K562 (cell line): Measurements from ENCODE around the gene ACOT4. TPM values are rescaled to one million over a fixed set of nuclear protein-coding genes. Genes with fewer than 3 reads are reported as not detected.

ENCODE experiments used
- ARNT ChIP-seq, 2 experiments: fragments of 450-650 bp; IDR thresholded peaks; 2 replicates each; pipeline ENCODE4 v1.6.1; 2016; ENCODE audit warnings: mild to moderate bottlenecking in 1 of 2
- CSDE1 ChIP-seq, 2 experiments: fragments of 450-650 bp; IDR thresholded peaks; 2 replicates each; pipeline ENCODE4 v1.6.1; 2016; ENCODE audit warnings: mild to moderate bottlenecking in 1 of 2
- DIDO1 ChIP-seq: fragments of 450-650 bp; IDR thresholded peaks from 2 replicates; pipeline ENCODE4 v1.6.1; 2016; ENCODE audit warnings: low read depth, missing biosample characterization, missing genetic modification characterization
- DPF2 ChIP-seq: fragments of 450-650 bp; IDR thresholded peaks from 2 replicates; pipeline ENCODE4 v1.6.1; 2016
- E2F1 ChIP-seq: sonication (generic); formaldehyde crosslinking; IDR thresholded peaks from 2 replicates; pipeline ENCODE4 v1.8.1; 2023; ENCODE audit warnings: mild to moderate bottlenecking, missing genetic modification reagents, moderate library complexity
- EP400 ChIP-seq: fragments of 450-650 bp; IDR thresholded peaks from 2 replicates; pipeline ENCODE4 v1.6.1; 2017; ENCODE audit warnings: antibody characterized with exemption, mild to moderate bottlenecking, moderate library complexity
- GTF2E2 ChIP-seq: fragments of 200-800 bp; sonication (Bioruptor generic); IDR thresholded peaks from 2 replicates; pipeline ENCODE4 v1.6.1; 2016; ENCODE audit warnings: missing genetic modification characterization, missing compliant biosample characterization
- HNRNPUL1 ChIP-seq: fragments of 200-400 bp; formaldehyde crosslinking; IDR thresholded peaks from 2 replicates; pipeline ENCODE4 v1.6.1; 2017; ENCODE audit warnings: low read length
- ID3 ChIP-seq, 2 experiments: fragments of 250-450 bp in 1 of 2; fragments of 450-650 bp in 1 of 2; sonication (Bioruptor Pico) in 1 of 2; IDR thresholded peaks; 2 replicates each; pipeline versions ENCODE4 v1.6.1 to v1.8.0; 2016 to 2021; ENCODE audit warnings: mild to moderate bottlenecking in 2 of 2, moderate library complexity in 2 of 2, missing compliant biosample characterization in 1 of 2, missing genetic modification characterization in 1 of 2
- NR3C1 ChIP-seq: sonication (generic); formaldehyde crosslinking; IDR thresholded peaks from 2 replicates; pipeline ENCODE4 v1.8.1; 2022; ENCODE audit warnings: missing genetic modification reagents
- OTX1 ChIP-seq: fragments of 450-650 bp; formaldehyde crosslinking; IDR thresholded peaks from 2 replicates; pipeline ENCODE4 v1.4.0; 2022; ENCODE audit warnings: mild to moderate bottlenecking
- POLR2G ChIP-seq: fragments of 200-400 bp; formaldehyde crosslinking; IDR thresholded peaks from 2 replicates; pipeline ENCODE4 v1.6.1; 2017; ENCODE audit warnings: low read depth, mild to moderate bottlenecking, antibody characterized with exemption, low read length, moderate library complexity
- RBFOX2 ChIP-seq: fragments of 200-400 bp; formaldehyde crosslinking; IDR thresholded peaks from 2 replicates; pipeline ENCODE4 v1.6.1; 2017; ENCODE audit warnings: low read depth, mild to moderate bottlenecking, low read length, moderate library complexity
- SIN3A ChIP-seq, 2 experiments: fragments of 150-350 bp in 1 of 2; IDR thresholded peaks; 2 replicates each; pipeline ENCODE4 v1.6.1; 2011 to 2016; ENCODE audit warnings: borderline replicate concordance in 2 of 2, low read depth in 2 of 2, low read length in 2 of 2, mild to moderate bottlenecking in 2 of 2, moderate library complexity in 2 of 2; ENCODE audit not compliant: control insufficient read depth in 1 of 2
- SNRNP70 ChIP-seq: fragments of 200-400 bp; formaldehyde crosslinking; optimal IDR thresholded peaks from 2 replicates; pipeline ENCODE3; 2017; ENCODE audit warnings: low read depth, low read length
- SP1 ChIP-seq: sonication (generic); formaldehyde crosslinking; IDR thresholded peaks from 2 replicates; pipeline ENCODE4 v1.8.1; 2022; ENCODE audit warnings: mild to moderate bottlenecking, missing genetic modification reagents
- STAG1 ChIP-seq: sonication (generic); formaldehyde crosslinking; IDR thresholded peaks from 2 replicates; pipeline ENCODE4 v1.5.0; 2020; ENCODE audit warnings: missing genetic modification reagents, borderline replicate concordance
- TEAD1 ChIP-seq, 2 experiments: fragments of 450-650 bp in 1 of 2; sonication (generic) in 1 of 2; formaldehyde crosslinking; IDR thresholded peaks; 2 replicates each; pipeline versions ENCODE4 v1.4.0 to v1.8.0; 2020 to 2022; ENCODE audit warnings: mild to moderate bottlenecking in 2 of 2, missing genetic modification reagents in 1 of 2
- TRIM28 ChIP-seq: fragments of 450-650 bp; IDR thresholded peaks from 2 replicates; pipeline ENCODE4 v1.6.1; 2017
- ZBTB2 ChIP-seq: fragments of 450-650 bp; IDR thresholded peaks from 2 replicates; pipeline ENCODE4 v1.6.1; 2016; ENCODE audit warnings: antibody characterized with exemption
- ZNF395 ChIP-seq: fragments of 200-800 bp; sonication (Bioruptor generic); IDR thresholded peaks from 2 replicates; pipeline ENCODE4 v1.6.1; 2017; ENCODE audit warnings: missing genetic modification characterization, missing compliant biosample characterization
- polyA plus RNA-seq, 8 experiments: library from polyadenylated mRNA; depleted of rRNA in 4 of 8; stranded (reverse) in 5 of 8; unstranded in 3 of 8; fragments of >200 nt; fragmentation: Nextera tagmentation in 2 of 8; fragmentation: Illumina TruSeq in 1 of 8; extraction: Ambion mirVana in 2 of 8; extraction: Trizol in 1 of 8; gene quantifications; 2 replicates each; pipeline versions ENCODE4 v1.2.1 to v1.2.3, GENCODE V29; 2011 to 2014; ENCODE audit warnings: inconsistent platforms in 1 of 8, missing spikeins in 1 of 8
- total RNA-seq, 7 experiments: library from RNA; depleted of rRNA in 6 of 7; stranded (reverse); fragments of >200 nt in 6 of 7; fragmentation: Illumina TruSeq in 2 of 7; extraction: Trizol in 2 of 7; gene quantifications; 2 replicates each; pipeline versions ENCODE4 v1.2.1 to v1.2.3, GENCODE V29; 2011 to 2021; ENCODE audit warnings: low replicate concordance in 1 of 7
- TF ChIP-seq, protein P1 (sequence below): sonication (generic); formaldehyde crosslinking; IDR thresholded peaks from 2 replicates; pipeline ENCODE4 v1.8.0; 2022; ENCODE audit warnings: mild to moderate bottlenecking, missing genetic modification reagents

Gene ACOT4
- total and polyA plus RNA-seq, 9 of the 15 experiments (the other 6 are each of a cell fraction or from before 2014, with no cell fraction given), result not detected

- TF ChIP-seq ID3 (CRISPR knock-in tag; IDR thresholded peaks at IDR 0.05), result no peak
- no peak for TF ChIP-seq ID3 (tag; IDR thresholded peaks at IDR 0.05)
- peak; percentile 64; the same call in 1 of the 2 replicates for TF ChIP-seq GTF2E2
- 0 out of 4 replicates have a peak, but pooled peaks of 1 of the 2 experiments have one; percentile 61 for TF ChIP-seq SIN3A (IDR thresholded peaks at IDR 0.05; ENCODE audit: borderline replicate concordance in 2 of 2, control insufficient read depth in 1 of 2, low read depth in 2 of 2, low read length in 2 of 2)
- no peak for TF ChIP-seq OTX1 (CRISPR knock-in tag)
- no peak for TF ChIP-seq STAG1 (CRISPR knock-in tag)
- TF ChIP-seq E2F1 (CRISPR knock-in tag), result no peak
- TF ChIP-seq ZNF395, result peak; percentile 53; the same call in 1 of the 2 replicates
- TF ChIP-seq SP1 (CRISPR knock-in tag), result peak; percentile 38; the same call in 1 of the 2 replicates
- TF ChIP-seq, protein P1, sequence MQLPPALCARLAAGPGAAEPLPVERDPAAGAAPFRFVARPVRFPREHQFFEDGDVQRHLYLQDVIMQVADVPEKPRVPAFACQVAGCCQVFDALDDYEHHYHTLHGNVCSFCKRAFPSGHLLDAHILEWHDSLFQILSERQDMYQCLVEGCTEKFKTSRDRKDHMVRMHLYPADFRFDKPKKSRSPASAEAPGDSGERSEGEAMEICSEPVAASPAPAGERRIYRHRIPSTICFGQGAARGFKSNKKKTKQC (CRISPR knock-in tag), result no peak
- no peak for TF ChIP-seq TRIM28
- peak; percentile 56 for TF ChIP-seq EP400
- peak; percentile 53; the same call in 1 of the 2 replicates for TF ChIP-seq ZBTB2
- no peak for TF ChIP-seq DPF2
- TF ChIP-seq SNRNP70, result no peak
- TF ChIP-seq HNRNPUL1, result no peak
- TF ChIP-seq POLR2G, result peak; percentile 89
- 0 out of 4 replicates have a peak, but pooled peaks of 1 of the 2 experiments have one; percentile 42 for TF ChIP-seq ARNT (IDR thresholded peaks at IDR 0.05)
- TF ChIP-seq TEAD1 (CRISPR knock-in tag; IDR thresholded peaks at IDR 0.05), result no peak
- peak; percentile 89 for TF ChIP-seq RBFOX2
- TF ChIP-seq DIDO1 (tag), result no peak
- TF ChIP-seq NR3C1 (CRISPR knock-in tag), result no peak
- TF ChIP-seq CSDE1 (IDR thresholded peaks at IDR 0.05), result no peak; a peak in 1 of 4 replicates
Measured at GRCh38 chr14:73644531-73645247, 53.0 kb downstream of the ACOT4 start, which contains the start of gene DNAL1 (continued).
